ENCODE data around the gene TMED7. TPM values are rescaled to one million over a fixed set of nuclear protein-coding genes. Genes with fewer than 3 reads are reported as not detected.
A peak's percentile ranks its signal among the peaks of the same experiment; 100 is the strongest.

The TMED7 gene
- total and polyA plus RNA-seq, 2 of the 13 experiments (the other 11 are each of a cell fraction or from before 2014, with no cell fraction given) = 58.0 to 113 TPM

DNA sequence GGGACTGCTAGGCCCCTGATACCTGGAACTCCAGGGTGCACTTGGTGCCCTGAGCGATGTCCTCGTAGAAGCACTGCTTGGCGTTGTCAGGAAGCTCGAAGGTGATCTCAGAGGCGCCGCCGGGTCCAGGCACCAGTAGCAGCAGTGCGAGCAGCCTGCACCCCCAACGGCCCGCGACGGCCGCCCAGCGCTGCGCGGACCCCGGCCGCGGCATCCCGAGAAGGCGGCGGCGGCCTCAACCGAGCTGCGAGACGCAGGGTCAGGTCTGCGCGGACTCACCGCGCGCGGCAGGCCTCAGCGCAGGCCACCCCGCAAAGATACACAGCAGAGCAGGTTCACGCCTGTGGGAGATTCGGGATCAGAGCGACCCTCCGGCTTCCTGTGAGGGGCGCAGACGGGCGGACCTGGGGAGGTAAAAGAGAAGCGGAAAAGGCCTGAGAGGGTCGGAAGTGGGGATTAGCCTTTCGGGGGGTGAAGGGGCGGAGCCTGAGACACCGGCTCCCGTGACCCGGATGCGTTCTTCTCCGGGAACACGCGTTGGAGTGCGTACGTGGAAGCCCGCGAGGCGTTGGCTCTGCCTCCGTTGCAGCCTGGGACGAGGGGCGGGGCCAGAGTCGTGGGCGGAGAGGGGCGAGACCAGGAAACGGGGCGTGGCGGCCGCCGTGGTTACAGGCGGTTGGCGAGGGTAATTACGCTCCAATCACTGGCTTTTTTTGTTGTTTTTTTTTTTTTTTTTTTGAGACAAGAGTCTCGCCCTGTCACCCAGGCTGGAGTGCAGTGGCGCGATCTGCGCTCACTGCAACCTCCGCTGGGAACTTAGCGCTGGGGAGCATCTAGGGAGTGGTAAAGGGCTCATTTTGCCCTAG lies at the start of gene TMED7 (continued):
- TF ChIP-seq, protein P1, sequence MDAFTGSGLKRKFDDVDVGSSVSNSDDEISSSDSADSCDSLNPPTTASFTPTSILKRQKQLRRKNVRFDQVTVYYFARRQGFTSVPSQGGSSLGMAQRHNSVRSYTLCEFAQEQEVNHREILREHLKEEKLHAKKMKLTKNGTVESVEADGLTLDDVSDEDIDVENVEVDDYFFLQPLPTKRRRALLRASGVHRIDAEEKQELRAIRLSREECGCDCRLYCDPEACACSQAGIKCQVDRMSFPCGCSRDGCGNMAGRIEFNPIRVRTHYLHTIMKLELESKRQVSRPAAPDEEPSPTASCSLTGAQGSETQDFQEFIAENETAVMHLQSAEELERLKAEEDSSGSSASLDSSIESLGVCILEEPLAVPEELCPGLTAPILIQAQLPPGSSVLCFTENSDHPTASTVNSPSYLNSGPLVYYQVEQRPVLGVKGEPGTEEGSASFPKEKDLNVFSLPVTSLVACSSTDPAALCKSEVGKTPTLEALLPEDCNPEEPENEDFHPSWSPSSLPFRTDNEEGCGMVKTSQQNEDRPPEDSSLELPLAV (CRISPR knock-in tag; conservative IDR thresholded peaks at IDR 0.05; ENCODE audit: low read depth) = no peak
- TF ChIP-seq ZNF703 (CRISPR knock-in tag; IDR thresholded peaks at IDR 0.05; ENCODE audit: borderline replicate concordance) (no peak; the same call in 1 of the 2 replicates), HCFC1 (IDR thresholded peaks at IDR 0.05; ENCODE audit: low read depth, low read length) (peak; percentile 46; the same call in 1 of the 2 replicates), MATR3 (CRISPR knock-in tag; IDR thresholded peaks at IDR 0.05) (no peak), ETV5 (CRISPR knock-in tag; IDR thresholded peaks at IDR 0.05; ENCODE audit: borderline replicate concordance) (peak; percentile 78; the same call in 1 of the 2 replicates), TOE1 (CRISPR knock-in tag; IDR thresholded peaks at IDR 0.05) (0 out of 2 replicates have a peak, but pooled peaks have one; percentile 19), RFX1 (IDR thresholded peaks at IDR 0.05) (peak; percentile 22; the same call in 1 of the 2 replicates), ZNF17 (CRISPR knock-in tag; IDR thresholded peaks at IDR 0.05) (0 out of 2 replicates have a peak, but pooled peaks have one; percentile 41), ZFP90 (CRISPR knock-in tag; IDR thresholded peaks at IDR 0.05; ENCODE audit: borderline replicate concordance) (no peak), NAIF1 (CRISPR knock-in tag; IDR thresholded peaks at IDR 0.05; ENCODE audit: borderline replicate concordance) (peak; percentile 86), ZBTB38 (CRISPR knock-in tag; IDR thresholded peaks at IDR 0.05) (peak; percentile 57; the same call in 1 of the 2 replicates), SMAD3 (CRISPR knock-in tag; IDR thresholded peaks at IDR 0.05) (peak; percentile 11; the same call in 1 of the 2 replicates), ZFP1 (CRISPR knock-in tag; IDR thresholded peaks at IDR 0.05) (peak; percentile 62; the same call in 1 of the 2 replicates), KAT8 (CRISPR knock-in tag; IDR thresholded peaks at IDR 0.05) (peak; percentile 95), ZNF678 (CRISPR knock-in tag; IDR thresholded peaks at IDR 0.05) (peak; percentile 79; the same call in 1 of the 2 replicates), NR2F2 (IDR thresholded peaks at IDR 0.05; ENCODE audit: borderline replicate concordance, low read depth) (no peak), ZNF556 (CRISPR knock-in tag; IDR thresholded peaks at IDR 0.05; ENCODE audit: borderline replicate concordance) (peak; percentile 72; the same call in 1 of the 2 replicates), MIXL1 (CRISPR knock-in tag; IDR thresholded peaks at IDR 0.05) (peak; percentile 61), ZNF354B (CRISPR knock-in tag; IDR thresholded peaks at IDR 0.05) (peak; percentile 43; the same call in 1 of the 2 replicates), GTF3A (CRISPR knock-in tag; conservative IDR thresholded peaks at IDR 0.05) (no peak), HDAC6 (IDR thresholded peaks at IDR 0.05; ENCODE audit: low read depth, low read length) (no peak)
- TF ChIP-seq, protein P2, sequence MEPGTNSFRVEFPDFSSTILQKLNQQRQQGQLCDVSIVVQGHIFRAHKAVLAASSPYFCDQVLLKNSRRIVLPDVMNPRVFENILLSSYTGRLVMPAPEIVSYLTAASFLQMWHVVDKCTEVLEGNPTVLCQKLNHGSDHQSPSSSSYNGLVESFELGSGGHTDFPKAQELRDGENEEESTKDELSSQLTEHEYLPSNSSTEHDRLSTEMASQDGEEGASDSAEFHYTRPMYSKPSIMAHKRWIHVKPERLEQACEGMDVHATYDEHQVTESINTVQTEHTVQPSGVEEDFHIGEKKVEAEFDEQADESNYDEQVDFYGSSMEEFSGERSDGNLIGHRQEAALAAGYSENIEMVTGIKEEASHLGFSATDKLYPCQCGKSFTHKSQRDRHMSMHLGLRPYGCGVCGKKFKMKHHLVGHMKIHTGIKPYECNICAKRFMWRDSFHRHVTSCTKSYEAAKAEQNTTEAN (CRISPR knock-in tag; conservative IDR thresholded peaks at IDR 0.05) = peak; percentile 30; the same call in 1 of the 2 replicates
- TF ChIP-seq, protein P3, sequence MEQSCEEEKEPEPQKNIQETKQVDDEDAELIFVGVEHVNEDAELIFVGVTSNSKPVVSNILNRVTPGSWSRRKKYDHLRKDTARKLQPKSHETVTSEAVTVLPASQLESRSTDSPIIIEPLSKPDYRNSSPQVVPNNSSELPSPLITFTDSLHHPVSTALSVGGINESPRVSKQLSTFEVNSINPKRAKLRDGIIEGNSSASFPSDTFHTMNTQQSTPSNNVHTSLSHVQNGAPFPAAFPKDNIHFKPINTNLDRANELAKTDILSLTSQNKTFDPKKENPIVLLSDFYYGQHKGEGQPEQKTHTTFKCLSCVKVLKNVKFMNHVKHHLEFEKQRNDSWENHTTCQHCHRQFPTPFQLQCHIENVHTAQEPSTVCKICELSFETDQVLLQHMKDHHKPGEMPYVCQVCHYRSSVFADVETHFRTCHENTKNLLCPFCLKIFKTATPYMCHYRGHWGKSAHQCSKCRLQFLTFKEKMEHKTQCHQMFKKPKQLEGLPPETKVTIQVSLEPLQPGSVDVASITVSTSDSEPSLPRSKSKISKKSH (CRISPR knock-in tag; IDR thresholded peaks at IDR 0.05; ENCODE audit: borderline replicate concordance) = peak; percentile 51; the same call in 1 of the 2 replicates
- TF ChIP-seq, protein P4, sequence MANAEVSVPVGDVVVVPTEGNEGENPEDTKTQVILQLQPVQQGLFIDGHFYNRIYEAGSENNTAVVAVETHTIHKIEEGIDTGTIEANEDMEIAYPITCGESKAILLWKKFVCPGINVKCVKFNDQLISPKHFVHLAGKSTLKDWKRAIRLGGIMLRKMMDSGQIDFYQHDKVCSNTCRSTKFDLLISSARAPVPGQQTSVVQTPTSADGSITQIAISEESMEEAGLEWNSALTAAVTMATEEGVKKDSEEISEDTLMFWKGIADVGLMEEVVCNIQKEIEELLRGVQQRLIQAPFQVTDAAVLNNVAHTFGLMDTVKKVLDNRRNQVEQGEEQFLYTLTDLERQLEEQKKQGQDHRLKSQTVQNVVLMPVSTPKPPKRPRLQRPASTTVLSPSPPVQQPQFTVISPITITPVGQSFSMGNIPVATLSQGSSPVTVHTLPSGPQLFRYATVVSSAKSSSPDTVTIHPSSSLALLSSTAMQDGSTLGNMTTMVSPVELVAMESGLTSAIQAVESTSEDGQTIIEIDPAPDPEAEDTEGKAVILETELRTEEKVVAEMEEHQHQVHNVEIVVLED (CRISPR knock-in tag; IDR thresholded peaks at IDR 0.05; ENCODE audit: borderline replicate concordance) = peak; percentile 88

All from HepG2 (cell line).